DMS153 treated with DMSO at 0.1 percent for 48 hours (cell line): ENCODE measurements around the gene EFCC1.
"Not testable (repeated sequence)": the region's sequence is repeated elsewhere in the genome, so short reads cannot be mapped to it uniquely, and the experiment has no call there.

ENCODE experiments used
- DNase-seq: peaks from one replicate; lab custom pipeline; 2025; ENCODE audit not compliant: unreplicated experiment; lab: John Stamatoyannopoulos, UW

Gene EFCC1

GRCh38 chr3:129069313-129070085, 68.4 kb downstream of the EFCC1 start:
- DNase-seq: not testable (repeated sequence)

- DNase-seq: no peak
These were observed 69.2 kb downstream of the EFCC1 start for GRCh38 chr3:129070086-129070885.

GRCh38 chr3:129077222-129077621, 76.1 kb downstream of the EFCC1 start:
- no peak for DNase-seq

- no peak for DNase-seq
These were observed 77.4 kb downstream of the EFCC1 start for GRCh38 chr3:129078510-129078909.

- no peak for DNase-seq
These were observed 80.4 kb downstream of the EFCC1 start for GRCh38 chr3:129081503-129081902.

- no peak for DNase-seq
These were observed 80.9 kb downstream of the EFCC1 start for GRCh38 chr3:129082026-129082425.

- no peak for DNase-seq
These were observed 83.4 kb downstream of the EFCC1 start for GRCh38 chr3:129084501-129084900.

- no peak for DNase-seq
These were observed 84.1 kb downstream of the EFCC1 start for GRCh38 chr3:129085165-129085715.

- DNase-seq: no peak
These were observed 84.7 kb downstream of the EFCC1 start for GRCh38 chr3:129085818-129086217.

GRCh38 chr3:129087138-129087702, 86.1 kb downstream of the EFCC1 start:
- DNase-seq: no peak

- not testable (repeated sequence) for DNase-seq
These were observed 86.8 kb downstream of the EFCC1 start for GRCh38 chr3:129087904-129088303.

- not testable (repeated sequence) for DNase-seq
These were observed 87.2 kb downstream of the EFCC1 start for GRCh38 chr3:129088312-129088711.
